K562 (cell line): Measurements from ENCODE around the gene GRIK1.

ENCODE experiments used
- BHLHE40 ChIP-seq: IDR thresholded peaks from 2 replicates; pipeline ENCODE4 v1.6.1; 2011; ENCODE audit warnings: low read length, improper control_type of control experiment
- CTCF ChIP-seq, 3 experiments: IDR thresholded peaks in 2 of 3; conservative IDR thresholded peaks in 1 of 3; 2 replicates each; pipeline ENCODE4 v1.5.1; 2011 to 2012; ENCODE audit warnings: low read length in 3 of 3, mild to moderate bottlenecking in 3 of 3, control low read depth in 2 of 3, improper control_type of control experiment in 1 of 3, inconsistent platforms in 1 of 3, low read depth in 1 of 3, mixed read lengths in 1 of 3, moderate library complexity in 1 of 3; ENCODE audit not compliant: insufficient read depth in 2 of 3
- GTF2F1 ChIP-seq: IDR thresholded peaks from 2 replicates; pipeline ENCODE4 v1.6.1; 2011; ENCODE audit warnings: low read depth, low read length, improper control_type of control experiment
- HNRNPLL ChIP-seq: fragments of 200-400 bp; formaldehyde crosslinking; IDR thresholded peaks from 2 replicates; pipeline ENCODE4 v1.6.1; 2017; ENCODE audit warnings: low read length, low read depth, mild to moderate bottlenecking; ENCODE audit not compliant: poor library complexity, severe bottlenecking
- JUND ChIP-seq, 2 experiments: IDR thresholded peaks; 2 replicates in 1 of 2; 3 replicates in 1 of 2; pipeline ENCODE4 v1.6.1; 2011; ENCODE audit warnings: borderline replicate concordance in 2 of 2, low read depth in 2 of 2, low read length in 2 of 2, improper control_type of control experiment in 1 of 2, missing biosample characterization in 1 of 2, missing genetic modification characterization in 1 of 2, missing genetic modification reagents in 1 of 2
- MLX ChIP-seq, 2 experiments: fragments of 450-650 bp in 1 of 2; sonication (generic) in 1 of 2; formaldehyde crosslinking; conservative IDR thresholded peaks; 2 replicates each; pipeline versions ENCODE4 v1.4.0 to v1.8.1; 2020 to 2022; ENCODE audit warnings: mild to moderate bottlenecking in 1 of 2, missing genetic modification reagents in 1 of 2
- NR1H2 ChIP-seq: sonication (generic); formaldehyde crosslinking; IDR thresholded peaks from 2 replicates; pipeline ENCODE4 v1.4.0; 2020; ENCODE audit warnings: mild to moderate bottlenecking, missing genetic modification reagents
- PKNOX1 ChIP-seq: fragments of 450-650 bp; IDR thresholded peaks from 2 replicates; pipeline ENCODE4 v1.6.1; 2016
- RAD51 ChIP-seq: fragments of 450-650 bp; IDR thresholded peaks from 2 replicates; pipeline ENCODE4 v1.7.1; 2016; ENCODE audit warnings: low read depth, mild to moderate bottlenecking, borderline replicate concordance
- REST ChIP-seq, 2 experiments: fragments of 450-650 bp; formaldehyde crosslinking in 1 of 2; IDR thresholded peaks; 2 replicates each; pipeline versions ENCODE4 v1.4.0 to v1.6.1; 2014 to 2020; ENCODE audit warnings: mild to moderate bottlenecking in 2 of 2, borderline replicate concordance in 1 of 2, low read depth in 1 of 2
- RUNX1 ChIP-seq: sonication (generic); IDR thresholded peaks from 2 replicates; pipeline ENCODE4 v1.6.1; 2016; ENCODE audit warnings: antibody characterized with exemption, low read depth
- TAF1 ChIP-seq: IDR thresholded peaks from 2 replicates; pipeline ENCODE4 v1.6.1; 2011; ENCODE audit warnings: mild to moderate bottlenecking, low read length, moderate library complexity; ENCODE audit not compliant: insufficient read depth, control insufficient read depth, severe bottlenecking; ENCODE audit errors: extremely low read depth
- THAP7 ChIP-seq: fragments of 250-450 bp; sonication (Bioruptor Pico); IDR thresholded peaks from 2 replicates; pipeline ENCODE4 v1.5.0; 2021
- ZNF239 ChIP-seq: fragments of 250-450 bp; sonication (Bioruptor Pico); IDR thresholded peaks from 2 replicates; pipeline ENCODE4 v1.4.0; 2020; ENCODE audit warnings: mild to moderate bottlenecking

- no peak for TF ChIP-seq TAF1
- TF ChIP-seq BHLHE40 = no peak
- TF ChIP-seq GTF2F1 = no peak
- TF ChIP-seq REST (IDR thresholded peaks at IDR 0.05; ENCODE audit: borderline replicate concordance) = no peak
- no peak for TF ChIP-seq REST (CRISPR knock-in tag; IDR thresholded peaks at IDR 0.05; ENCODE audit: low read depth)
- no peak for TF ChIP-seq CTCF (IDR thresholded peaks at IDR 0.05 in 2 of 3, conservative IDR thresholded peaks at IDR 0.05 in 1 of 3; ENCODE audit: insufficient read depth in 2 of 3, low read depth in 1 of 3, low read length in 3 of 3)
- no peak for TF ChIP-seq RAD51
- TF ChIP-seq ZNF239 (CRISPR knock-in tag) = no peak
- no peak for TF ChIP-seq THAP7
- no peak for TF ChIP-seq MLX (CRISPR knock-in tag; conservative IDR thresholded peaks at IDR 0.05)
- no peak for TF ChIP-seq PKNOX1
- TF ChIP-seq NR1H2 (CRISPR knock-in tag) = no peak
- no peak for TF ChIP-seq HNRNPLL
- TF ChIP-seq RUNX1 = no peak
- no peak for TF ChIP-seq JUND (IDR thresholded peaks at IDR 0.05; ENCODE audit: borderline replicate concordance, low read depth, low read length)
- no peak for TF ChIP-seq JUND (tag; IDR thresholded peaks at IDR 0.05; ENCODE audit: borderline replicate concordance, low read depth, low read length)
Observed at GRCh38 chr21:29973258-29973657, 33.5 kb upstream of the GRIK1 start.
